H1 (cell line): ENCODE measurements around the gene TEX264. TPM values are rescaled to one million over a fixed set of nuclear protein-coding genes. Genes with fewer than 3 reads are reported as not detected.

Experiments
- CTCF ChIA-PET: fragments of 300-600 bp; sonication (Branson Sonifier 250); formaldehyde crosslinking; loops from one replicate; lab custom pipeline; 2021; ENCODE audit not compliant: partially characterized antibody; lab: Charles Lee
- POLR2A ChIA-PET: fragments of 300-600 bp; sonication (Branson Sonifier 250); formaldehyde crosslinking; loops from one replicate; lab custom pipeline; 2021; ENCODE audit warnings: inconsistent platforms; ENCODE audit not compliant: partially characterized antibody; lab: Charles Lee
- DNase-seq, 2 experiments: peaks; one replicate each; pipeline versions ENCODE4 v3.0.0 to v3.0.0-alpha.2; 2010 to 2022; ENCODE audit warnings: low spot score in 2 of 2, low read depth in 1 of 2, mixed read lengths in 1 of 2
- FAIRE-seq: peaks from 2 replicates; lab custom pipeline; 2011; peaks lifted over from hg19 to GRCh38; lab: Jason Lieb, UNC
- H2AFZ ChIP-seq: 2 replicates; pipeline ENCODE4 v1.8.1; 2012; ENCODE audit warnings: low read length, inconsistent platforms
- H2AK5ac ChIP-seq: 2 replicates; pipeline ENCODE4 v1.6.1; 2013; ENCODE audit warnings: low read depth, low read length
- H2BK120ac ChIP-seq: replicated peaks from 2 replicates; pipeline ENCODE3; 2013; ENCODE audit warnings: low read depth, low read length, inconsistent platforms
- H2BK12ac ChIP-seq: 2 replicates; pipeline ENCODE4 v1.6.1; 2013; ENCODE audit warnings: low read depth, low read length
- H2BK15ac ChIP-seq: 2 replicates; pipeline ENCODE4 v1.6.1; 2013; ENCODE audit warnings: low read length
- H2BK20ac ChIP-seq: 2 replicates; pipeline ENCODE4 v1.6.1; 2013; ENCODE audit warnings: low read length
- H2BK5ac ChIP-seq: 2 replicates; pipeline ENCODE4 v1.6.1; 2013; ENCODE audit warnings: low read depth, low read length
- H3K14ac ChIP-seq: 2 replicates; pipeline ENCODE4 v1.6.1; 2013; ENCODE audit warnings: inconsistent platforms; ENCODE audit not compliant: insufficient read length
- H3K18ac ChIP-seq: 2 replicates; pipeline ENCODE4 v1.6.1; 2013; ENCODE audit warnings: low read length; ENCODE audit errors: extremely low read depth
- H3K23ac ChIP-seq: 2 replicates; pipeline ENCODE4 v1.6.1; 2013; ENCODE audit warnings: inconsistent platforms; ENCODE audit not compliant: insufficient read length
- H3K23me2 ChIP-seq: 2 replicates; pipeline ENCODE4 v1.6.1; 2013; ENCODE audit warnings: low read depth, low read length
- H3K27ac ChIP-seq: 2 replicates; pipeline ENCODE4 v1.6.1; 2011; ENCODE audit warnings: low read depth, low read length, inconsistent platforms
- H3K27me3 ChIP-seq, 4 experiments: replicated peaks in 1 of 4; 1 replicate in 1 of 4; 2 replicates in 3 of 4; pipeline versions ENCODE4 v1.6.1 to v1.8.1; 2011 to 2013; ENCODE audit warnings: low read length in 3 of 4, mild to moderate bottlenecking in 3 of 4, inconsistent platforms in 2 of 4, mixed read lengths in 2 of 4, moderate library complexity in 1 of 4; ENCODE audit not compliant: control insufficient read depth in 3 of 4, insufficient read depth in 3 of 4; ENCODE audit errors: extremely low read depth in 1 of 4
- H3K36me3 ChIP-seq, 4 experiments: 2 replicates each; pipeline versions ENCODE4 v1.6.1 to v1.8.1; 2011 to 2013; ENCODE audit warnings: mild to moderate bottlenecking in 4 of 4, low read length in 3 of 4, moderate library complexity in 2 of 4, control low read depth in 1 of 4, inconsistent platforms in 1 of 4; ENCODE audit not compliant: insufficient read depth in 4 of 4, control insufficient read depth in 2 of 4
- H3K4ac ChIP-seq: replicated peaks from 2 replicates; pipeline ENCODE3; 2013; ENCODE audit warnings: low read length, low read depth, mixed read lengths, inconsistent platforms; ENCODE audit not compliant: insufficient read length
- H3K4me1 ChIP-seq, 4 experiments: replicated peaks in 1 of 4; 1 replicate in 1 of 4; 2 replicates in 3 of 4; pipeline versions ENCODE4 v1.6.1 to v1.8.1; 2011 to 2013; ENCODE audit warnings: low read length in 3 of 4, inconsistent platforms in 2 of 4, mixed read lengths in 1 of 4; ENCODE audit not compliant: insufficient read depth in 4 of 4, control insufficient read depth in 3 of 4
- H3K4me2 ChIP-seq, 2 experiments: 2 replicates each; pipeline versions ENCODE4 v1.6.1 to v1.8.1; 2011 to 2013; ENCODE audit warnings: low read depth in 2 of 2, low read length in 2 of 2, control low read depth in 1 of 2, inconsistent platforms in 1 of 2, mild to moderate bottlenecking in 1 of 2; ENCODE audit not compliant: insufficient read depth in 1 of 2
- H3K4me3 ChIP-seq, 4 experiments: fragments of 200-600, 300-600 bp in 1 of 4; sonication (generic), shearing (Covaris generic), sonication (Bioruptor Twin) in 1 of 4; 2 replicates each; pipeline versions ENCODE4 v1.5.1 to v1.8.1; 2011 to 2016; ENCODE audit warnings: low read length in 4 of 4, low read depth in 3 of 4, control low read depth in 2 of 4, inconsistent platforms in 2 of 4, mild to moderate bottlenecking in 2 of 4, mixed read lengths in 1 of 4, moderate library complexity in 1 of 4; ENCODE audit not compliant: insufficient read depth in 2 of 4; ENCODE audit errors: extremely low read depth in 1 of 4
- H3K56ac ChIP-seq: replicated peaks from 2 replicates; pipeline ENCODE3; 2013; ENCODE audit warnings: low read depth, mild to moderate bottlenecking, mixed read lengths, low read length, inconsistent platforms; ENCODE audit not compliant: insufficient read length
- H3K79me1 ChIP-seq: 2 replicates; pipeline ENCODE4 v1.6.1; 2013; ENCODE audit warnings: low read depth, low read length, control low read depth
- H3K79me2 ChIP-seq, 2 experiments: 2 replicates each; pipeline versions ENCODE4 v1.6.1 to v1.8.1; 2012 to 2013; ENCODE audit warnings: low read length in 2 of 2, mild to moderate bottlenecking in 2 of 2, inconsistent platforms in 1 of 2; ENCODE audit not compliant: insufficient read depth in 2 of 2, control insufficient read depth in 1 of 2
- H3K9ac ChIP-seq, 4 experiments: replicated peaks in 1 of 4; 1 replicate in 1 of 4; 2 replicates in 3 of 4; pipeline versions ENCODE4 v1.6.1 to v1.8.1; 2011 to 2013; ENCODE audit warnings: low read depth in 3 of 4, low read length in 3 of 4, control low read depth in 2 of 4, mild to moderate bottlenecking in 2 of 4, moderate library complexity in 2 of 4, inconsistent platforms in 1 of 4; ENCODE audit errors: extremely low read depth in 1 of 4
- H3K9me3 ChIP-seq, 2 experiments: 2 replicates each; pipeline versions ENCODE4 v1.6.1 to v1.8.1; 2012 to 2013; ENCODE audit warnings: mild to moderate bottlenecking in 2 of 2, moderate library complexity in 2 of 2, control low read depth in 1 of 2, inconsistent platforms in 1 of 2, low read depth in 1 of 2, low read length in 1 of 2, mixed read lengths in 1 of 2; ENCODE audit not compliant: insufficient read depth in 2 of 2
- H4K20me1 ChIP-seq, 2 experiments: replicated peaks in 1 of 2; 2 replicates each; pipeline versions ENCODE3 to v1.8.1; 2011 to 2013; ENCODE audit warnings: inconsistent platforms in 2 of 2, low read length in 2 of 2, mild to moderate bottlenecking in 1 of 2; ENCODE audit not compliant: insufficient read depth in 2 of 2, control insufficient read depth in 1 of 2
- H4K5ac ChIP-seq: 2 replicates; pipeline ENCODE4 v1.6.1; 2013; ENCODE audit warnings: low read length, low read depth, mixed read lengths, inconsistent platforms; ENCODE audit not compliant: insufficient read length
- H4K8ac ChIP-seq: 2 replicates; pipeline ENCODE4 v1.8.0; 2013; ENCODE audit warnings: mild to moderate bottlenecking, moderate library complexity, low read length, inconsistent platforms; ENCODE audit not compliant: insufficient read depth; ENCODE audit errors: extremely low read depth
- H4K91ac ChIP-seq: replicated peaks from 2 replicates; pipeline ENCODE3; 2013; ENCODE audit warnings: low read length, mixed read lengths, inconsistent platforms; ENCODE audit not compliant: insufficient read length
- CTCF ChIP-seq, 3 experiments: IDR thresholded peaks; 1 replicate in 2 of 3; 2 replicates in 1 of 3; pipeline versions ENCODE4 v1.5.1 to v1.6.1; 2011; ENCODE audit warnings: low read length in 3 of 3, mild to moderate bottlenecking in 3 of 3, inconsistent platforms in 2 of 3, low read depth in 1 of 3, moderate library complexity in 1 of 3; ENCODE audit not compliant: insufficient read depth in 1 of 3; ENCODE audit errors: control extremely low read depth in 1 of 3
- PHF8 ChIP-seq: fragments of 200-600 bp; sonication (generic); conservative IDR thresholded peaks from 2 replicates; pipeline ENCODE4 v1.7.1; 2012; ENCODE audit warnings: low read depth, mild to moderate bottlenecking, inconsistent platforms, low read length, moderate library complexity
- RAD21 ChIP-seq, 2 experiments: IDR thresholded peaks in 1 of 2; conservative IDR thresholded peaks in 1 of 2; 2 replicates each; pipeline ENCODE4 v1.6.1; 2011; ENCODE audit warnings: low read depth in 2 of 2, low read length in 2 of 2, improper control_type of control experiment in 1 of 2, inconsistent platforms in 1 of 2, mild to moderate bottlenecking in 1 of 2, moderate library complexity in 1 of 2
- RBBP5 ChIP-seq: IDR thresholded peaks from 2 replicates; pipeline ENCODE4 v1.7.1; 2012; ENCODE audit warnings: low read depth, mild to moderate bottlenecking, inconsistent platforms, low read length, moderate library complexity, borderline replicate concordance
- RXRA ChIP-seq: IDR thresholded peaks from 2 replicates; pipeline ENCODE4 v1.6.1; 2011; ENCODE audit warnings: low read depth, mild to moderate bottlenecking, low read length, moderate library complexity; ENCODE audit not compliant: insufficient read depth
- SIN3A ChIP-seq, 2 experiments: IDR thresholded peaks in 1 of 2; conservative IDR thresholded peaks in 1 of 2; 2 replicates each; pipeline ENCODE4 v1.6.1; 2011 to 2012; ENCODE audit warnings: low read length in 2 of 2, improper control_type of control experiment in 1 of 2, low read depth in 1 of 2, mild to moderate bottlenecking in 1 of 2
- WGBS, 2 experiments: shearing (Covaris generic) in 1 of 2; methylation state at CpG; one replicate each; pipeline versions ENCODE4 v1.1.6 to v1.1.7; 2013 to 2015; ENCODE audit warnings: low lambda C conversion rate in 2 of 2, mixed read lengths in 2 of 2, inconsistent platforms in 1 of 2, low coverage in 1 of 2, missing lambda C conversion rate in 1 of 2; ENCODE audit not compliant: insufficient replicate concordance in 2 of 2, insufficient coverage in 1 of 2, insufficient read length in 1 of 2; ENCODE audit errors: extremely low coverage in 1 of 2, missing lambda C conversion rate in 1 of 2; 5-methylcytosine and 5-hydroxymethylcytosine counted together
- polyA plus RNA-seq, 7 experiments: library from polyadenylated mRNA; depleted of rRNA in 3 of 7; stranded (reverse) in 5 of 7; unstranded in 2 of 7; fragments of >200 nt in 5 of 7; fragments of 200-250 nt in 2 of 7; gene quantifications; 1 replicate in 5 of 7; 2 replicates in 1 of 7; 4 replicates in 1 of 7; pipeline versions ENCODE4 v1.2.1 to v1.2.3, GENCODE V29; 2011 to 2013; ENCODE audit warnings: missing spikeins in 2 of 7, mixed read lengths in 2 of 7
- total RNA-seq: library from RNA; stranded (reverse); fragmentation: NEBNext Ultra II Directional; extraction: Animal tissue kit (Norgen Biotek cat#: 25700); gene quantifications from 2 replicates; pipeline ENCODE4 v1.2.1, GENCODE V29; 2021

The TEX264 gene
- total and polyA plus RNA-seq, 2 of the 8 experiments (the other 6 are each of a cell fraction or from before 2014, with no cell fraction given): 11.2 to 35.6 TPM

- no peak for FAIRE-seq
- POLR2A ChIA-PET: interaction anchor here (0.7 kb wide), 1 partner anchor 86 kb away, joined by 3 read pairs; no protein-coding TSS in a partner anchor
- 85% methylated on average over 10 of the region's 10 CpGs; no CpG with 5 or more reads in 1 of the 2 experiments for WGBS, 2 experiments
Observed at GRCh38 chr3:51710631-51711351, 39.7 kb downstream of the TEX264 start.

More at GRCh38 chr3:51710631-51711351, 39.7 kb downstream of the TEX264 start:
- Histone ChIP-seq H2BK5ac (no peak overlapping the region), H3K79me2 (no peaks in the 10 kb centered on the region), H2BK20ac (no peak overlapping the region), H2BK12ac (no peak overlapping the region), H3K79me1 (no peaks in the 10 kb centered on the region), H3K4me3 (no peak overlapping the region), H3K9ac (no peak overlapping the region; a peak in 1 of 7 replicates), H4K5ac (no peak overlapping the region), H3K4me1 (peaks cover 0 to 8% (median 3%) of the 10 kb centered on the region in 4 experiments; a peak in 3 of 7 replicates), H3K14ac (no peak overlapping the region), H3K4ac (no peak overlapping the region), H3K9me3 (no peaks in the 10 kb centered on the region), H3K18ac (no peak overlapping the region), H4K91ac (no peak overlapping the region), H3K27ac (no peak overlapping the region), H4K8ac (peak overlapping the region; percentile 35; the same call in 1 of the 2 replicates), H3K56ac (no peak overlapping the region), H3K4me2 (no peak overlapping the region), H3K23me2 (peaks cover 11% of the 10 kb centered on the region; the same call in 1 of the 2 replicates), H2AFZ (no peak overlapping the region), H3K23ac (no peak overlapping the region), H2BK120ac (no peak overlapping the region), H3K36me3 (no peaks in the 10 kb centered on the region), H4K20me1 (peaks cover 2 to 15% of the 10 kb centered on the region in 2 experiments), H2BK15ac (no peak overlapping the region), H3K27me3 (peaks cover 13 to 24% (median 23%) of the 10 kb centered on the region in 4 experiments; a peak in 6 of 7 replicates), H2AK5ac (no peak overlapping the region)
- CTCF ChIA-PET: interaction anchor here (0.8 to 5.1 kb wide), 14 partner anchors 9 to 209 kb away, joined by 3 to 43 read pairs (median 4); no protein-coding TSS in a partner anchor
- TF ChIP-seq PHF8: no peak
- peak in 2 of 3 experiments; percentile 65 to 69; a peak in 3 of 4 replicates for TF ChIP-seq CTCF (IDR thresholded peaks at IDR 0.05; ENCODE audit: control extremely low read depth in 1 of 3, insufficient read depth in 1 of 3, low read depth in 1 of 3, low read length in 3 of 3)
- no peak for TF ChIP-seq RBBP5
- peak; percentile 63 to 70 for TF ChIP-seq RAD21 (IDR thresholded peaks at IDR 0.05 in 1 of 2, conservative IDR thresholded peaks at IDR 0.05 in 1 of 2; ENCODE audit: low read depth in 2 of 2, low read length in 2 of 2)
- no peak for TF ChIP-seq SIN3A (conservative IDR thresholded peaks at IDR 0.05 in 1 of 2, IDR thresholded peaks at IDR 0.05 in 1 of 2; ENCODE audit: low read depth in 1 of 2, low read length in 2 of 2)
- no peak for TF ChIP-seq RXRA
- no peak for DNase-seq
